ENCODE measurements around the gene FAM200A.
"Not testable (repeated sequence)": the region's sequence is repeated elsewhere in the genome, so short reads cannot be mapped to it uniquely, and the experiment has no call there.

FAM200A gene

DNA sequence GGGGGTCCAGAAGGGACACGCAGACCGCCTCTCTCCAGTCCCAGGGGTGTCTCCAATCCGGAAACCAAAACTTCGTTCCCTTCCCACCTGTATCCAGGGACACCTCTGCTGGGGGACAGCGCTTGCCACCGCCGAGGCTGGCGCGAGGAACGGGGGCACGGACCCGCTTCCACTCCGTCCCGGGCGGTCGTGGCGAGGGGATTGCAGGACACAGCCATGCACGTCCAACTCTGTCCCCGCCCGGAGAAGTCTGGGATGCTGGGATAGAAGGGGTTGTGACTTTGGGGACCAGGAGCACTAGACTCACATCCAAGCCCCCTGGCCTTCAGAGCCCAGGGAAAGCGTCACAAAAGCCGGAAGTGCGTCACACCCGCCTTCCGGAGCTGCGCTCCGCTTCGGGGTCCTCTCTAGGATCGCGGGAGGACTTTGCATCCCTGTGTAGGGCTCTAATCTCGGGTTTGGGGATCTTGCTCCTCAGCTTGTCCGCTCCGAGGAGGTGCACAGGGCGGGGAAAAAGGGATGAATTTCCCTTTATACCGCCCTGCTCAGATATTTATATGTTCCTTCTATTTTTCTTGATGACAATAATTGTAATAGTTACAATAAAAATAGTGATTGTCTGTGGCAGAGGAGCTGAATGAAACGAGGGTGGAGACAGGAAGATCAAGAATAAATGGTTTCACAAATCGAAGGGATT, at the start of gene FAM200A:
Gene FAM200A, minus strand, starts transcription at position 348 of the 697 bp plus-strand sequence. CDS start 3,707 bp downstream, outside the sequence.
- peak; percentile 88 for DNase-seq

DNA sequence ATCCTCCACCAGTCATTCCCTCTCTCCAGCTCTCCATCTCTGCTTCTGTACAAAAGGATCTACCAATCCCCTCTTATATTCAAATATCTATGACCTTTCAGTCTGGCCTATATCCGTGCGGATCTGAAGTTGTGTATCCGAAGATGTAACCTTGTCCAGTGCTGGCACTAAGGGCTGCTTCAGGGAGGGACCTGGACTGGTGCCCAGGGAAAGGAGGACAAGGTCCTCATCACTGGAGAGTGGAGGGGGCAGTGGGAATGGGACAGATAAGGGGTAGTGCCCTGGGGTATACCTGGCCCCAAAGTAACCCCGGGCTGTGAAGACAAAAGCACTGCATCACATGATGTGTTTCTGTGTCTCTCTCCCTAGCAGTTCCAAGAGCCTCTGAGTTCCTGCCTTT, 47.9 kb upstream of the FAM200A start:
- DNase-seq = no peak

DNA sequence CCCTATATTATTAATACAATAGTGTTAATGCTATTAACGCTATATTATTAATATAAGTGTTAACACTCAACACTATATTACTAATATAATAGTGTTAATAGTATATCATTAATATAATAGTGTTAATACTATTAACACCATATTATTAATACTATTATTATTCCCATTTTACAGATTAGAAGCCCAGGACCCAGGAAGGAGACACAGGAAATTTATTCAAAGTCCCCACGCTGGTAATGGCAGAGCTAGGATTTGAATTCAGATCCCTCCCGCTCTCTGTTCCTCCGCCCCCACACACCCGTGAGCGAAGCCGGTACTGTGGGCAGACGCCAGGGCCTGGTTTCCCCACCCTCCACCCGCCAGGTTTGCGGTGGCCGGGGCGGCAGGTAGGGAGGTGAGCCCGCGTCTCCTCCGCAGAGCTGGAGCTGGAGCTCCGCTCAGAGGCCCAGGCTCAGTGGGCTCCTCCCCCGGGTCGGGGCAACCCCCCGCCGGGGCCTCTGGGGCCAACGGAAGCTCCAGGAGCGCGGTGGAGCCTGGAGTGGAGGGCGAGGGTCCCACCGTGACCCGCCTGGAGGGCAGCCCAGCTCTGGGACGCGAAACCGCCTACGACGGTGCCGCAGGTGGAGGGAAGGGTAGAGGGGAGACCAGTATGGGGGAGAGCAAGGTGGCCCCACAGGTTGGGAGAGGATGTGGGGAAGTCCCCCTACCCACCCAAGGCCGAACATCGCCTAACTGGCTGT, 46.0 kb upstream of the FAM200A start, which contains the start of gene TMEM225B:
Gene TMEM225B, plus strand, starts transcription at position 506 of the 740 bp plus-strand sequence. CDS start 6,122 bp downstream, outside the sequence.
- DNase-seq = no peak

DNA sequence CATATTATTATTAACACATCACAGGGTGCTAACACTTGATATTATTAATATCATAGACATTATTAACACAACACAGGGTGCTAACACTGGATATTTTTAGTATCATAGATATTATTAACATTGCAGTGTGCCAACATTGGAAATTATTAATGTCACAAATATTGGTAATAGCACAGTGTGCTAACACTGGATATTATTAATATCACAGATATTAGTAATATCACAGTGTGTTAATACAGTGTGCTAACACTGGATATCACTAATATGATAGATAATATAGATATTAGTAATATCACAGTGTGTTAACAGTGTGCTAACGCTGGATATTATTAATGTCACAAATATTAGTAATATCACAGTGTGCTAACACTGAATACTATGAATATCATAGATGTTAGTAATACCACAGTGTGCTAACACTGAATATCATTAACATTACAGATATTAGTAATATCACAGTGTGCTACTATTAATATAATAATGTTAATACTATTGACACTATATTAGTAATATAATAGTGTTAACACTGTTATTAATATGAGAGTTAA, 44.6 kb upstream of the FAM200A start:
- no peak for DNase-seq

DNA sequence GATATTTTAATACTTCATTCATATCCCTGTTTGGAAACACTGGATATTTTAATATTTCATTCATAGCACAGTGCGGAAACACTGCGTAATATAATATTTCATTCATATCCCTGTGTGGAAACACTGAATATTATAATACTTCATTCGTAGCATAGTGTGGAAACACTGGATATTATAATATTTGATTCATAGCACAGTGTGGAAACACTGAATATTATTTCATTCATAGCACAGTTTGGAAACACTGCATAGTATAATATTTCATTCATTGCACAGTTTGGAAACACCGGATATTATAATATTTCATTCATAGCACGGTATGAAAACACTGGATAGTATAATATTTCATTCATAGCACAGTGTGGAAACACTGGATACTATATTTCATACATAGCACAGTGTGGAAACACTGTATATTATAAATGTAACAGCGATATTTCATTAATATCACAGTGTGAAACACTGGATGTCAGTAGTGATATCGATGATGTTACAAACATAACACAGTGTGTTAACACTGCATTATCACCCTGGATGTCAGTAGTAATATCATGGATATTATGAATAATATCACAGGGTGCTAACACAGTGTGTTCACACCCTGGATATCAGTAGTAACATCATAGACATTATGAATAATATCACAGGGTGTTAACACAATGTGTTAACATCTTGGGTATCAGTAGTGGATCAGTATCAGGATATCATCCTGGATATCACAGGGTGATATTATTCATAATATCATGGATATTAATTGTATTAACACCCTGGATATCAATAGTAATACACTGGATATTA, 43.2 kb upstream of the FAM200A start:
- no peak for DNase-seq

DNA sequence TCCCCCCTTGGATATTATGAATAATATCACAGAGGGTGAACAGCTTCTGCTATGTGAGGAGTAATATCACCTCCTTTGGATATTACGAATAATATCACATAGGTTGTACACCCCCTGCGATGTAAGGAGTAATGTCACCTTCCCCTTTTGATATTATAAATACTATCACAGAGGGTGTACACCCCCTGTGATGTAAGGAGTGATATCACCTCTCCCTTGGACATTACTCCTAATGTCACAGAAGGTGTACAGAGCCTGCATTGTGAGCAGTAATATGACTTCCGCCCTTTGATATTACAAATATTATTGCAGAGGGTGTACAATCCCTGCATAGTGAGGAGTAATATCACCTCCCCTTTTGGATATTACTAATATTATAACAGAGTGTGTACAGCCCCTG, 37.0 kb upstream of the FAM200A start:
- no peak for DNase-seq

DNA sequence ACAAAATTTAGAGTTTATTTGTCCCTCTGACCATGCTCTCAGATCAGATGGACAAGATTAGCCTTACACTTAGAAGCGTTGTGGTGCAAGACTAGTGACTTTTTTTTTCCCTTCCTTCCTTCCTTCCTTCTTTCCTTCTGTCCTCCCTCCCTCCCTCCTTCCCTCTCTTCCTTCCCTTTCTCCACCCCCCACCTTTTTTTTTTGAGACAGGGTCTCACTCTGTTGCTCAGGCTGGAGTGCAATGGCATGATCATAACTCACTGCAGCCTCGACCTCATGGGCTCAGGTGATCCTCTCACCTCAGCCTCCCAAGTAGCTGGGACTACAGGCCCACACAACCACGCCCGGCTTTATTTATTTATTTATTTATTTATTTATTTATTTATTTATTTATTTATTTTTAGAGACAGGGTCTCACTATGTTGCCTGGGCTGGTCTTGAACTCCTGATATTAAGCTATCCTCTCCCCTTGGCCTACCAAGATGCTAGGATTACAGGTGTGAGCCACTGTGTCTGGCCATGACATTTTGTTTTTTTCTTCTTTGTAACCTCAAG, 28.9 kb upstream of the FAM200A start:
- DNase-seq = not testable (repeated sequence)

DNA sequence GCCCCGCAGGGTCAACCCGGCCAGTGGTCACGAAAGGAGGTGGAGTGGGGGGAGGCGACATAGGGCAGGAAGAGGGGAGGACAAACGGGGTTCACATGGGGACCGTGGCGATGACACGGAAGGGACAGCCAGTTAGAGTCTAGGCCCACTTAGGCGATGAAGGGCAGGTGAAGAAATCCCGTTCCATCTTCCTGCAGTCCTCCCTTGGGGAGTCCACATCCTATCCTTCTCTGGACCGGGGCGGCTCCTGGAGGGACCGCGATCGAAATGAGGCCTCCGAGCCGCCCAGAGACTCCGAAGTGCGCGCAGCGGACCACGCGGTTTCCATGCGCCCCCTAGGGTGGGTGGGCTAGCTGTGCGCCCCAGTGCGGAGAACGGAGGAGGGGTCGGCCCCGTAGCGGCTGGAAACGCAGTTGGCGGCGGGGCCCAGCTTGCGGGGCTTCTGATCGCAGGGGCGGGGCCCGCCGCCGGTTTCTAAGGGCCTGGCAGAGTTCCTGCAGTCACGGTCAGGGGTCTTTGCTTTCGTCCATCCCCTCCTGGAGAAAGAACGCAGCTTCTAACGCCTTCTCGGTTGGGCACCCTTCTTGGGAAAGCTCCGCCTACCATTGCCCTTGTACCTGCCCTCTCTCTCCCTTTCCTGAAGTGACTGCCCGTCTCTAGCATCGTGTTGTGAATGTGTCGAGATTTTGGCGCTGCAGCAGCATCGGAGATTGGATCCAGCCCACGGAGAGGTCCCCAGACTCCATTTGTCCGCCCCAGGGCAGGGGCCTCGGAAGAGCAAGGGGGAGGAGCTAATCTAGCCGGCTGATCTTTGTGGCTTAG, 28.3 kb upstream of the FAM200A start:
- peak; percentile 55 for DNase-seq

DNA sequence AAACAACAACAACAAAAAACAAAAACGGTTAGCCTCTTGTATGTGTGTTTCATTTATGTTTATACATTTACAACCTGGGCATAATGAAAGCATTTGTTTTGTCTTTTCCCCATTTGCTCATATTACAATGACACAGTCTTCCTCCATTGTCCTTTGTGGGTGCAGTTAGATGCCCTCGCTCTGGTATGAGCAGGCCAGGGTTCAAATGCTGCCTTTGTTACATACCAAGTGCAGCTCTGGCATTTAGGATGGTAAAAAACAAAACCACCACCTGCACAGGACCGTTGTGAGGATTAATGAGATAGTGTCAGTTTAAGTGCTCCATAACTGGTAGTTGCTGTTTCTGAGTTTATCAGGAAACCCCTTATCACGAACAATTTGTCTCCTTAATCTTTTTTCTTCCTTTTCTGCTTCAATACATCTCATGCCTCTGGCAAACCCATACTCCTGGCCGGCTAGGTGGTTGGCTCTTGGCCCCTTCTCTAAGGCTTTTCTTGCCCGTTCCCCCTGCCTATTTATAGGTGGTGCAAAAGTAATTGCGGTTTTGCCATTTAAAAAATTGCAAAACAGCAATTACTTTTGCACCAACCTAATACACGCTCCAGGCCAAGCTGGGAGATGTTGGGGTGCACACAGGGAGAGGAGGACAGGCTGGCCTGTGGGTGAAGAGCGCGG, 27.5 kb upstream of the FAM200A start:
- DNase-seq = no peak

DNA sequence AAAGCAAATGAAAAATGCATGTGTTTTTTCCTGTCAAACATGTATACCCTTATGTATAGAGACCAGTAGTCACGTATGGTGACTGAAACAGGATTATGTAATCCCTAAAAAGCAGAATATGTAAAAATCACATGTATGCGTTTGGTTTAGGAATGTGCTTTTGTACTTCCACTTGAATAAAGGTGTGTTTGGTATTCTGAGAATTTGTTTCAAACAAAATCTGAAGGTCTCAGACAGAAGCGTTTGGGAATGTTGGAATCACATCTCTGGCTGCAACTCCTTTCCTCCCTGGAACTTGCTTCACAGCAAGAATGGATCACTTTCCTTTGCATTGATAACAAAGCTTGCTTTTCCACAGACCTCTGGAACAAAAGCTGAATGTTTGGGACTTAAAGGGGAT, 24.3 kb upstream of the FAM200A start:
- no peak for DNase-seq

DNA sequence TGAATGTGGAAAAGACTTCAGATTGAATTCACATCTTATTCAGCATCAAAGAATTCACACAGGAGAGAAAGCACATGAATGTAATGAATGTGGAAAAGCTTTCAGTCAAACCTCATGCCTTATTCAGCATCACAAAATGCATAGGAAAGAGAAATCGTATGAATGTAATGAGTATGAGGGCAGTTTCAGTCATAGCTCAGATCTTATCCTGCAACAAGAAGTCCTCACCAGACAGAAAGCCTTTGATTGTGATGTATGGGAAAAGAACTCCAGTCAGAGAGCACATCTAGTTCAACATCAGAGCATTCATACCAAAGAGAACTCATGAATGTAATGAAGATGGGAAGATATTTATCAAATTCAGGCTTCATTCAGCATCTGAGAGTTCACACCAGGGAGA, 21.3 kb upstream of the FAM200A start:
- no peak for DNase-seq

DNA sequence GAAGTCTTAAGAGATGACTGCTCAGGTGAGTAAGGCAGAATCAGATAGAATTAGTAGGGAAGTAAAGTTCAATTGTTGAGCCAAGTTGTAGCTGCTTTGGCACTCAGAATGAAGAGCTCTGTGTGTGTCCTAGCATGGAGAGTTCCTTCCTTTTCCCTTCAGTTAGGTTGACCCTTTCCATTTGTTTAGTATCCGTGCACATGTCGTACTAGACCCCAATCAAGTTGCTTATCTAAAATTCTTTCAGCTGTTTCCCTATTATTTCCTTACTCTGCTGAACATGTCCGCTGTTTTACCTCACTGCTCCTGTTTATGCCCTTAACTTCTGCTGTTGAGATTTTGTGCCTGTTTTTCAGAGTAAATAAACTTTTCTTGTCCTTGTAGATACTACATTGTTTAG, 19.9 kb upstream of the FAM200A start:
- no peak for DNase-seq

DNA sequence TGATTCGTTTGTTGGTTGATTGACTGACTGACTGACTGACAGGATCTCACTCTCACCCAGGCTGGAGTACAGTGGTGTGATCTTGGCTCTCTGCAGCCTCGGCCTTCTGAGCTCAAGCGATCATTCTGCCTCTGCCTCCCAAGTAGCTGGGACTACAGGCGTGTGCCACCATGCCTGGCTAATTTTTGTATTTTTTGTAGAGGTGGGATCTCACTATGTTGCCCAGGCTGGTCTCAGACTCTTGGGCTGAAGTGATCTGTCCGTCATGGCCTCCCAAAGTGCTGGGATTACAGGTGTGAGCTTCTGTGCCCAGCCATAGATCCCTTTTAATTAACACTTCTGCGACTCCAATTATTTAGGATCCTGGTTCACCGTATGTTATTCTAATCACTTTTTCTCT, 16.9 kb upstream of the FAM200A start:
- DNase-seq = not testable (repeated sequence)

DNA sequence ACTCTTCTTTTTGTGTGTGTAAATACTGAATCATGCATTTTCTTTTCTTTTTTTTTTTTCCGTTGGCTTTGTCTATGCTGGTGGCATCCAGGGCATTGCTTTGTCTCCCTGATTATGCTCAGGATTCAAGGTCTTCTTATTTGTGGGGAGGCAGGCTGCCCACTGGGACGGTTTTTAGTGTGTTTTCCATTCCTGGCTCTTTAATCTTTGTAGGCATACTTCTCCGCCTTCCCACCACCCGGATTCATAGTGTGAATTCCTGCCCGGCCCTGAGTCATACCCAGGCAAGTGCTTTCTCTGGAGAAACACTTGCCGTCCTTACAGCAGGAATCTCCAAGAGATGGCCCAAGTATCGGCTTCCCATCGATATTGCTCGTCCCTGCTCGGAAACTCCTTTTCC, 11.7 kb upstream of the FAM200A start:
- no peak for DNase-seq

DNA sequence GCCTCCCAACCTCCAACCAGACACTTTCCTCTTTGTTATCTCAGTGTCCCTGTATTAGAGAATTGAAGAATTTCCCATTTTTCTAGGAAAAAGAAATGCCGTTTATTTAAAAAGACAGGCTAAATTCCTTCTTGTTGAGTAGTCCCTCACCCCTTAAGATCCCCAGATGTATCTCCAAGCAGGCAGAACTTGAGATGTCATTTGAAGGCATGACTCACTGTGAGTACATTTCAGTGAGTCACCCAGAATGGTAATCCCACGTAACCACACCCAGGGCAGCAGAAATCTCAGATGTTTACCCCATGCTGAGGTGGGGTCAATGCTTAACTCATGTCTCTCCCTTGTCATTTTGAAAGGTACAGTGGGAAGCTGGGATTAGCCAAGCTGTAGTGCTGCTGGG, 10.9 kb upstream of the FAM200A start:
- no peak for DNase-seq

DNA sequence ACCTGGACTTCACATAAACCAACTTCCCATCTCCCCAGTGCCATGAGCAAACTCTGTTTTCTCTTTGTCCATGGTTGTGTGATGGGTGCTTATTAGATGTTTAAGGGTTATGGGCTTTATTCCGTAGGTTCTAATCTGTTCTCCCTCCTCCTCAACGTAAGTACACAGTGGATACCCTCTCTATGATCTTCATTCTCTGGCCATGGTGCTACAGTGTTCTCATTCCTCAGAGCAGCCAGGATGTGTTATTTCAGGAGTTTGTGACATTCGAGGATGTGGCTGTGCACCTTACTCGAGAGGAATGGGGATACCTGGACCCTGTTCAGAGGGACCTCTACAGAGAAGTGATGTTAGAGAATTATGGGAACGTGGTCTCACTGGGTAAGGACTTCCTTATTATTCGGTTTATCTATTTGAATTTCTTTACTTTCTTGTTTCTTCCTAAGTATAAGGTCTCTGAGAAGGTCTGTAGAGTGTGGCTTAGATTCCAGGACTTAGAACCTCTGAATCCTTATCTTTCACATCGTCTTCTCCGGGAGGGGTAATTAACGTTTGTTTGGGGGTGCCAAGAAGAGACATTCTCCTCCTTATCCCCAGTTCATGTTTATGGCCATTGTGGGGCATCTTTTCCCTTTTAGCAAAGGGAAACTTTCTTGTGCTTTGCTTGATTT, 10.3 kb upstream of the FAM200A start:
- DNase-seq = no peak

DNA sequence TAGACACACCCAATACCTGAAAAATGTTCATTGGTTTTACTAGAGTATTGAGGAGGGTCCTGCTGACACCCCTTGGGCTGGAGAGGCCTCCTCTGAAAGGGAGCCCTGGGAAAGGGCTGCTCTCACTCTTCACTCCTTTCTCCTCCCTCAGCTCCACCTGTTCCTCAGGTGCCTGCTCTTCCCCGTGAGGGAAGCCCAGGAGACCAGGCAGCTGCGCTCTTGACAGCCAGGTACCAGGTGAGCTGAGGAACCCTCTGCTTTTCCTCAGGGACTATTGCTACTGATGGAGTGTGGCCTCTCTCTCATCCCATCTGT, 9.8 kb upstream of the FAM200A start:
- DNase-seq = no peak

DNA sequence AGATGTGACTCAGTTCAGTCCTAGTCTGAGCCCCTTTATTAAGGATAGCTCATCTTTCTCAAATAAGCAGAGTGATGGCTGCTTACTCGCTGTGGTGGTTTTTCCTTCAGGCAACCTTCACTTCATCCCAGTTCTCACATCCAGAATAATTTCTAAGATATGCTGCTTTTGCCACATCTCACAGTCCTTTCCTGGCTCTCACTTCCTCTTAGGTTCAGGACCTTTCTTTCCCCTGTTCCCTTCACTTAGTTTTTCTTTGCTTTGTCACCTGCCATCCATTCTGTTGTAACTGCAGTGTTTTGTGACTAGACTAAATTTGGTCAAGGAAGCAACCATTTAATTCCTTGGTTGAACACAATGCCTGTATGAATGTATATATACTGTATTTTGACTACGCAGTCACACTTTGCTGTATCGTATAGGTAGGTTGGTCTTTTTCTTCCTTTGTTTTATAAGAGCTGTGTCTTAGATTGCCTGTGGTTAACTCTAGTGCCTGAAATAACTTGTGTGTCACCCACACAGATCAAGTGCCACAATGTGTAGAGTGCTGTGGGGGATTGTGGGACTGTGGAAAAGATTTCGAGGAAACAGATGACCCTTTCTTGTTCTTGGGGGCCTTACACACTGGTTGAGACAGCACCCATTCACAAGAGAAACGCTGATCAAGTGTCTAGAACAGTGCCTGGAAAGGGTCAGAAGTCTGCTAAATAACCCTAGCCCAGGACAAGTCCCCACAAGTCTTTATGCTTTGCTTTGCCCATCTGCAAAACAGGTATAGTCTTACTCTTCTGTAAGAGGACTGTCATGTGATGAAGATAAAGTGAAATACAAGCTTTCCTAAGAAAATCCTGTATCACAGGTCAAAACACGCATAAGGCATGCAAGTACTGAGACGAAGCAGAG, 9.2 kb upstream of the FAM200A start:
- no peak for DNase-seq

DNA sequence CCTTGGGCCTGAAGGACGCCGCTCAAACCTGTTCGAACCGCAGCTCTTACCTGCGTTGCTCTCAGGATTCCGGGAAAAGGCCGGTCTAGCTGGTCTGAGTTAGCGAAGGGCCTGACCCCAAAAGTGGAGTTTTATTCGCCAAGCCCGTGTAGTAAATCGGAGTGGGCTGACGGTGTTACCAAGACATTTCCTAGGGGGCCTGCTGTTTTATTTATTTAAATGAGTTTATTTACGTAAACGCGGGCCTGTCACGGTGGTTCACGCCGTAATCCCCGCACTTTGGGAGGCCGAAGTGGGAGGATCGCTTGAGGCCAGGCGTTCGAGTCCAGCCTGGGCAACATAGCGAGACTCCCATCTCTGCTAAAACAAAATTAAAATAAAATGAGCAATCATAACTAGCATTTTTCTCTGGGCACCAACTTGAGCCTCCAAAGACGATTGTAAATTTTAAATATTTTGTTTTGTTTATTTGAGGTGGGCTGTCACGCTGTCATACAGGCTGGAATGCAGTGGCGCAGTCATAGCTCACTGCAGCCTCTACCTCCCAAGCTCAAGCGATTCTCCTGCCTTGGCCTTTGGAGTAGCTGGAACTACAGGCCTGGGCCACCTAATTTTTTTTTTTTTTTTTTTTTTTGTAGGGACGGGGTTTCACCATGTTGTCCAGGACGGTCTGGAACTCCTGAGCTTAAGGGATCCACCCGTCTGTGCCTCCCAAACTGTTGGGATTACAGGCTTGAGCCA, 7.4 kb upstream of the FAM200A start:
- DNase-seq = no peak

All from CD4-positive, alpha-beta T cell treated with Interleukin-10 for 1 hour (primary cell).